SU-DHL-6 (cell line): ENCODE results near the gene MEIS1.

ENCODE experiments used
- H2AFZ ChIP-seq: fragments of 200-600 bp; sonication (generic); 2 replicates; pipeline ENCODE4 v1.6.1; 2014; ENCODE audit warnings: low read depth, mild to moderate bottlenecking, moderate library complexity, mixed read lengths, antibody characterized with exemption, low read length; ENCODE audit not compliant: severe bottlenecking
- H3F3A ChIP-seq: fragments of 200-600 bp; shearing (Covaris generic); 2 replicates; pipeline ENCODE4 v1.6.0; 2016; ENCODE audit warnings: antibody characterized with exemption, mild to moderate bottlenecking; ENCODE audit not compliant: insufficient read depth
- H3K27ac ChIP-seq: fragments of 200-600 bp; sonication (generic); 2 replicates; pipeline ENCODE4 v1.5.1; 2016; ENCODE audit warnings: low read depth, mild to moderate bottlenecking, low read length, moderate library complexity, mixed read lengths
- H3K27me3 ChIP-seq: fragments of 200-600 bp; sonication (generic), shearing (Covaris generic); 2 replicates; pipeline ENCODE4 v1.6.0; 2014; ENCODE audit warnings: mild to moderate bottlenecking, low read length
- H3K36me3 ChIP-seq: fragments of 200-600 bp; sonication (generic); 2 replicates; pipeline ENCODE4 v1.6.1; 2014; ENCODE audit warnings: mild to moderate bottlenecking, low read length, mixed read lengths
- H3K4me2 ChIP-seq: fragments of 300-600, 200-600 bp; shearing (Covaris generic), sonication (generic); 2 replicates; pipeline ENCODE4 v1.6.0; 2014; ENCODE audit warnings: low read length, low read depth, mild to moderate bottlenecking; ENCODE audit not compliant: poor library complexity, severe bottlenecking
- H3K4me3 ChIP-seq: fragments of 200-600 bp; sonication (generic); 2 replicates; pipeline ENCODE4 v1.5.1; 2014; ENCODE audit warnings: antibody characterized with exemption, low read length, mild to moderate bottlenecking, mixed read lengths; ENCODE audit not compliant: insufficient read depth, poor library complexity, severe bottlenecking
- H3K79me2 ChIP-seq: fragments of 200-600 bp; sonication (generic); 2 replicates; pipeline ENCODE4 v1.6.1; 2014; ENCODE audit warnings: mild to moderate bottlenecking, low read length, moderate library complexity; ENCODE audit not compliant: insufficient read depth
- H3K9ac ChIP-seq: fragments of 200-600 bp; sonication (generic); 2 replicates; pipeline ENCODE4 v1.7.0; 2014; ENCODE audit warnings: mild to moderate bottlenecking, low read length
- H3K9me2 ChIP-seq: fragments of 200-600 bp; sonication (generic); replicated peaks from 2 replicates; pipeline ENCODE4 v1.6.1; 2014; ENCODE audit warnings: low read length; ENCODE audit not compliant: insufficient read depth
- H3K9me3 ChIP-seq: fragments of 200-600 bp; sonication (generic); 2 replicates; pipeline ENCODE4 v1.6.1; 2014; ENCODE audit warnings: low read length, mixed read lengths; ENCODE audit not compliant: insufficient read depth
- H4K20me1 ChIP-seq: fragments of 200-600 bp; sonication (generic); 2 replicates; pipeline ENCODE4 v1.6.1; 2014; ENCODE audit warnings: low read depth, mild to moderate bottlenecking, antibody characterized with exemption, low read length, moderate library complexity, mixed read lengths
- EZH2phosphoT487 ChIP-seq: fragments of 200-600 bp; sonication (generic), shearing (Covaris generic); conservative IDR thresholded peaks from 2 replicates; pipeline ENCODE4 v1.6.1; 2018; ENCODE audit warnings: mild to moderate bottlenecking, antibody characterized with exemption, low read length, moderate library complexity, mixed read lengths
- TF ChIP-seq, protein P1 (sequence below): fragments of 200-600 bp; sonication (generic); IDR thresholded peaks from one replicate; pipeline ENCODE4 v1.5.1; 2017; ENCODE audit warnings: antibody characterized with exemption, mild to moderate bottlenecking, low read length, moderate library complexity; ENCODE audit not compliant: insufficient read depth, poor library complexity, severe bottlenecking

MEIS1 gene

GRCh38 chr2:66497431-66498288 is 62.7 kb downstream of the MEIS1 start:
- H3K36me3 ChIP-seq: no peaks in the 10 kb centered on the region

GRCh38 chr2:66498289-66498975 is 63.5 kb downstream of the MEIS1 start:
- Histone ChIP-seq H2AFZ (no peak overlapping the region), H3K9ac (no peak overlapping the region), H3K9me2 (no peaks in the 10 kb centered on the region), H3K27me3 (no peaks in the 10 kb centered on the region), H3K4me2 (no peak overlapping the region), H3K79me2 (no peaks in the 10 kb centered on the region), H3K4me3 (no peak overlapping the region), H3F3A (no peaks in the 10 kb centered on the region), H3K27ac (no peak overlapping the region), H3K9me3 (no peaks in the 10 kb centered on the region), H3K36me3 (no peaks in the 10 kb centered on the region), H4K20me1 (no peaks in the 10 kb centered on the region)
- TF ChIP-seq, protein P1, sequence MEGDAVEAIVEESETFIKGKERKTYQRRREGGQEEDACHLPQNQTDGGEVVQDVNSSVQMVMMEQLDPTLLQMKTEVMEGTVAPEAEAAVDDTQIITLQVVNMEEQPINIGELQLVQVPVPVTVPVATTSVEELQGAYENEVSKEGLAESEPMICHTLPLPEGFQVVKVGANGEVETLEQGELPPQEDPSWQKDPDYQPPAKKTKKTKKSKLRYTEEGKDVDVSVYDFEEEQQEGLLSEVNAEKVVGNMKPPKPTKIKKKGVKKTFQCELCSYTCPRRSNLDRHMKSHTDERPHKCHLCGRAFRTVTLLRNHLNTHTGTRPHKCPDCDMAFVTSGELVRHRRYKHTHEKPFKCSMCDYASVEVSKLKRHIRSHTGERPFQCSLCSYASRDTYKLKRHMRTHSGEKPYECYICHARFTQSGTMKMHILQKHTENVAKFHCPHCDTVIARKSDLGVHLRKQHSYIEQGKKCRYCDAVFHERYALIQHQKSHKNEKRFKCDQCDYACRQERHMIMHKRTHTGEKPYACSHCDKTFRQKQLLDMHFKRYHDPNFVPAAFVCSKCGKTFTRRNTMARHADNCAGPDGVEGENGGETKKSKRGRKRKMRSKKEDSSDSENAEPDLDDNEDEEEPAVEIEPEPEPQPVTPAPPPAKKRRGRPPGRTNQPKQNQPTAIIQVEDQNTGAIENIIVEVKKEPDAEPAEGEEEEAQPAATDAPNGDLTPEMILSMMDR: no peak
- TF ChIP-seq EZH2phosphoT487: no peak

More at GRCh38 chr2:66497431-66498288, 62.7 kb downstream of the MEIS1 start:
- no peaks in the 10 kb centered on the region for H4K20me1 ChIP-seq
- H3K9me3 ChIP-seq: no peaks in the 10 kb centered on the region
- H3K4me2 ChIP-seq: no peak overlapping the region
- H3K9me2 ChIP-seq: no peaks in the 10 kb centered on the region
- no peak overlapping the region for H3K27ac ChIP-seq
- no peaks in the 10 kb centered on the region for H3K27me3 ChIP-seq
- H3F3A ChIP-seq: no peaks in the 10 kb centered on the region
- TF ChIP-seq EZH2phosphoT487: no peak
- TF ChIP-seq, protein P1: no peak
- no peak overlapping the region for H3K4me3 ChIP-seq
- H3K9ac ChIP-seq: no peak overlapping the region
- H3K79me2 ChIP-seq: no peaks in the 10 kb centered on the region
- H2AFZ ChIP-seq: no peak overlapping the region

GRCh38 chr2:66501267-66501666 is 66.3 kb downstream of the MEIS1 start:
- Histone ChIP-seq H3F3A (no peaks in the 10 kb centered on the region), H3K9me2 (no peaks in the 10 kb centered on the region), H2AFZ (no peak overlapping the region), H3K9me3 (no peaks in the 10 kb centered on the region), H3K4me3 (no peak overlapping the region), H3K36me3 (no peaks in the 10 kb centered on the region), H3K4me2 (no peak overlapping the region), H3K27me3 (no peaks in the 10 kb centered on the region), H3K79me2 (no peaks in the 10 kb centered on the region), H4K20me1 (no peaks in the 10 kb centered on the region), H3K9ac (no peak overlapping the region), H3K27ac (no peak overlapping the region)
- TF ChIP-seq, protein P1: no peak
- no peak for TF ChIP-seq EZH2phosphoT487
